DMS153 treated with DMSO at 0.1 percent for 48 hours (cell line): ENCODE results near the gene DNAAF3.
"Not testable (repeated sequence)": the region's sequence is repeated elsewhere in the genome, so short reads cannot be mapped to it uniquely, and the experiment has no call there.

Experiments used
- DNase-seq: peaks from one replicate; lab custom pipeline; 2025; ENCODE audit not compliant: unreplicated experiment; lab: John Stamatoyannopoulos, UW

Gene DNAAF3

GRCh38 chr19:55155784-55156183 is 10.6 kb downstream of the DNAAF3 start:
- DNase-seq: not testable (repeated sequence)

GRCh38 chr19:55153652-55154264 is 12.7 kb downstream of the DNAAF3 start:
- no peak for DNase-seq

GRCh38 chr19:55152017-55152416 is 14.4 kb downstream of the DNAAF3 start:
- no peak for DNase-seq

- DNase-seq: no peak
Measured at GRCh38 chr19:55149078-55150003, 17.1 kb downstream of the DNAAF3 start, which contains the start of gene TNNT1. Gene TNNT1 (minus strand): TSS chr19:55149206. CDS start chr19:55147157, 2,049 bp downstream.

GRCh38 chr19:55147545-55148251 is 18.7 kb downstream of the DNAAF3 start:
- DNase-seq: no peak

- DNase-seq: peak; percentile 88
Measured at GRCh38 chr19:55146705-55147273, 19.6 kb downstream of the DNAAF3 start.

GRCh38 chr19:55146078-55146704 is 20.2 kb downstream of the DNAAF3 start:
- peak; percentile 80 for DNase-seq

- DNase-seq: no peak
Measured at GRCh38 chr19:55145232-55145631, 21.2 kb downstream of the DNAAF3 start.

GRCh38 chr19:55141696-55142095 is 24.7 kb downstream of the DNAAF3 start:
- no peak for DNase-seq

GRCh38 chr19:55137915-55138314 is 28.5 kb downstream of the DNAAF3 start:
- no peak for DNase-seq

- DNase-seq: no peak
Measured at GRCh38 chr19:55136399-55137102, 29.9 kb downstream of the DNAAF3 start.

GRCh38 chr19:55134736-55135135 is 31.7 kb downstream of the DNAAF3 start:
- DNase-seq: no peak

GRCh38 chr19:55133639-55134444 is 32.6 kb downstream of the DNAAF3 start:
- DNase-seq: no peak

GRCh38 chr19:55132453-55133129 is 33.8 kb downstream of the DNAAF3 start:
- no peak for DNase-seq

- no peak for DNase-seq
Measured at GRCh38 chr19:55131421-55131820, 35.0 kb downstream of the DNAAF3 start.

- no peak for DNase-seq
Measured at GRCh38 chr19:55119053-55119452, 47.4 kb downstream of the DNAAF3 start.

GRCh38 chr19:55118401-55118991 is 47.9 kb downstream of the DNAAF3 start:
- DNase-seq: peak; percentile 18

GRCh38 chr19:55117663-55118391 is 48.6 kb downstream of the DNAAF3 start:
- DNase-seq: peak; percentile 95
